Measurements from ENCODE around the gene RELN.

- TF ChIP-seq SIN3A (IDR thresholded peaks at IDR 0.05; ENCODE audit: borderline replicate concordance, insufficient read depth, low read length) (no peak), POLR2AphosphoS5 (IDR thresholded peaks at IDR 0.05; ENCODE audit: low read depth, low read length) (no peak), TAF1 (IDR thresholded peaks at IDR 0.05; ENCODE audit: borderline replicate concordance, insufficient read depth, low read length) (no peak), REST (IDR thresholded peaks at IDR 0.05; ENCODE audit: insufficient read depth in 1 of 2, low read depth in 2 of 2, low read length in 2 of 2) (no peak)
These were observed 44.4 kb upstream of the RELN start for GRCh38 chr7:104033837-104034236.

All from PFSK-1 (cell line).